Astrocyte (in vitro differentiated cells and primary cell): Measurements from ENCODE around the gene FAM219A. TPM values are rescaled to one million over a fixed set of nuclear protein-coding genes. Genes with fewer than 3 reads are reported as not detected.

Experiments
- DNase-seq: peaks from one replicate; pipeline ENCODE4 v3.0.0-alpha.2; 2010; ENCODE audit warnings: low read depth
- FAIRE-seq: peaks from 2 replicates; lab custom pipeline; 2011; peaks lifted over from hg19 to GRCh38; lab: Jason Lieb, UNC
- H2AFZ ChIP-seq: 2 replicates; pipeline ENCODE4 v1.6.0; 2012; ENCODE audit warnings: low read depth, low read length, inconsistent platforms
- H3K27ac ChIP-seq: 2 replicates; pipeline ENCODE4 v1.5.1; 2011; ENCODE audit warnings: low read depth, low read length, inconsistent platforms
- H3K27me3 ChIP-seq: 2 replicates; pipeline ENCODE4 v1.6.0; 2011; ENCODE audit warnings: low read length, inconsistent platforms; ENCODE audit not compliant: insufficient read depth
- H3K36me3 ChIP-seq: 2 replicates; pipeline ENCODE4 v1.5.1; 2011; ENCODE audit warnings: low read length, inconsistent platforms; ENCODE audit not compliant: insufficient read depth
- H3K4me1 ChIP-seq: 2 replicates; pipeline ENCODE4 v1.5.1; 2011; ENCODE audit warnings: low read length, inconsistent platforms; ENCODE audit not compliant: insufficient read depth
- H3K4me2 ChIP-seq: 2 replicates; pipeline ENCODE4 v1.6.0; 2012; ENCODE audit warnings: low read length, inconsistent platforms
- H3K4me3 ChIP-seq: 2 replicates; pipeline ENCODE4 v1.5.1; 2011; ENCODE audit warnings: low read depth, mild to moderate bottlenecking, low read length, inconsistent platforms; ENCODE audit not compliant: insufficient read depth
- H3K79me2 ChIP-seq: 2 replicates; pipeline ENCODE4 v1.6.0; 2012; ENCODE audit warnings: mild to moderate bottlenecking, low read length, inconsistent platforms; ENCODE audit not compliant: insufficient read depth
- H3K9ac ChIP-seq: 2 replicates; pipeline ENCODE4 v1.6.0; 2012; ENCODE audit warnings: mild to moderate bottlenecking, low read length, inconsistent platforms
- H3K9me3 ChIP-seq: 2 replicates; pipeline ENCODE4 v1.5.1; 2012; ENCODE audit warnings: low read depth, mild to moderate bottlenecking, low read length, inconsistent platforms; ENCODE audit not compliant: insufficient read depth
- H4K20me1 ChIP-seq: 2 replicates; pipeline ENCODE4 v1.6.0; 2012; ENCODE audit warnings: low read length, inconsistent platforms; ENCODE audit not compliant: insufficient read depth
- H3K27ac Mint-ChIP-seq: one replicate; pipeline ENCODE4 v1.8.0; 2021; ENCODE audit warnings: mild to moderate bottlenecking, mixed read lengths; ENCODE audit not compliant: unreplicated experiment
- H3K27me3 Mint-ChIP-seq: one replicate; pipeline ENCODE4 v1.8.0; 2021; ENCODE audit warnings: low read depth, mixed read lengths; ENCODE audit not compliant: unreplicated experiment
- H3K36me3 Mint-ChIP-seq: one replicate; pipeline ENCODE4 v1.8.0; 2021; ENCODE audit warnings: low read depth, mixed read lengths; ENCODE audit not compliant: unreplicated experiment
- H3K4me1 Mint-ChIP-seq: one replicate; pipeline ENCODE4 v1.8.0; 2021; ENCODE audit warnings: low read depth, mixed read lengths; ENCODE audit not compliant: unreplicated experiment
- H3K4me3 Mint-ChIP-seq: one replicate; pipeline ENCODE4 v1.8.0; 2021; ENCODE audit warnings: mild to moderate bottlenecking, moderate library complexity, mixed read lengths; ENCODE audit not compliant: unreplicated experiment
- H3K9me3 Mint-ChIP-seq: one replicate; pipeline ENCODE4 v1.8.0; 2021; ENCODE audit warnings: mild to moderate bottlenecking, mixed read lengths; ENCODE audit not compliant: unreplicated experiment
- CTCF ChIP-seq: IDR thresholded peaks from 2 replicates; pipeline ENCODE4 v1.5.1; 2011; ENCODE audit warnings: low read depth, mild to moderate bottlenecking, inconsistent platforms, low read length, moderate library complexity; ENCODE audit not compliant: insufficient read depth
- EZH2 ChIP-seq: IDR thresholded peaks from 2 replicates; pipeline ENCODE4 v1.6.1; 2012; ENCODE audit warnings: mild to moderate bottlenecking, low read length, inconsistent platforms; ENCODE audit not compliant: insufficient read depth
- total RNA-seq: library from RNA; stranded (reverse); gene quantifications from 2 replicates; pipeline ENCODE4 v1.2.1, GENCODE V29; 2021

Gene FAM219A
- total RNA-seq, 1 donor from 2014 or later = 63.5 TPM

- H4K20me1 ChIP-seq = no peaks in the 10 kb centered on the region
- TF ChIP-seq CTCF = no peak
- TF ChIP-seq EZH2 = no peak
- Mint-ChIP-seq H3K9me3 (peaks cover 6% of the 10 kb centered on the region), H3K27ac (no peak overlapping the region), H3K27me3 (peaks cover 46% of the 10 kb centered on the region), H3K4me3 (no peak overlapping the region), H3K4me1 (peaks cover 19% of the 10 kb centered on the region), H3K36me3 (peaks cover 4% of the 10 kb centered on the region)
- H3K4me2 ChIP-seq = no peak overlapping the region
- no peak overlapping the region for H3K4me3 ChIP-seq
- H3K9me3 ChIP-seq = no peaks in the 10 kb centered on the region
- H3K27ac ChIP-seq = no peak overlapping the region
- no peaks in the 10 kb centered on the region for H3K36me3 ChIP-seq
- H3K27me3 ChIP-seq = peaks cover 22% of the 10 kb centered on the region
- H2AFZ ChIP-seq = no peak overlapping the region
- H3K9ac ChIP-seq = no peak overlapping the region
- FAIRE-seq (no peak), DNase-seq (no peak)
- H3K79me2 ChIP-seq = no peaks in the 10 kb centered on the region
- peaks cover 14% of the 10 kb centered on the region for H3K4me1 ChIP-seq
Observed at GRCh38 chr9:34503406-34503805, 45.0 kb upstream of the FAM219A start.

- Mint-ChIP-seq H3K27ac (no peak overlapping the region), H3K4me1 (peaks cover 21% of the 10 kb centered on the region), H3K4me3 (no peak overlapping the region), H3K9me3 (peaks cover 6% of the 10 kb centered on the region), H3K36me3 (peaks cover 4% of the 10 kb centered on the region), H3K27me3 (peaks cover 45% of the 10 kb centered on the region)
- Histone ChIP-seq H3K4me2 (peak overlapping the region; percentile 38), H2AFZ (no peak overlapping the region), H3K9me3 (no peaks in the 10 kb centered on the region), H3K4me3 (no peak overlapping the region), H3K79me2 (no peaks in the 10 kb centered on the region), H3K9ac (no peak overlapping the region), H3K27ac (no peak overlapping the region), H4K20me1 (no peaks in the 10 kb centered on the region), H3K4me1 (peaks cover 14% of the 10 kb centered on the region), H3K36me3 (no peaks in the 10 kb centered on the region), H3K27me3 (peaks cover 22% of the 10 kb centered on the region)
- DNase-seq (no peak), FAIRE-seq (no peak)
- TF ChIP-seq CTCF (no peak), EZH2 (no peak)
Observed at GRCh38 chr9:34502891-34503290, 44.5 kb upstream of the FAM219A start.

GRCh38 chr9:34502471-34502870 lies 44.1 kb upstream of the FAM219A start:
- no peaks in the 10 kb centered on the region for H3K9me3 ChIP-seq
- H3K27ac Mint-ChIP-seq = no peak overlapping the region
- H3K4me1 Mint-ChIP-seq = peaks cover 21% of the 10 kb centered on the region
- no peak overlapping the region for H3K4me3 Mint-ChIP-seq
- peaks cover 14% of the 10 kb centered on the region for H3K4me1 ChIP-seq
- no peak for DNase-seq
- H3K36me3 ChIP-seq = no peaks in the 10 kb centered on the region
- no peak overlapping the region for H3K27ac ChIP-seq
- TF ChIP-seq CTCF = no peak
- no peak for TF ChIP-seq EZH2
- no peak overlapping the region for H2AFZ ChIP-seq
- peaks cover 6% of the 10 kb centered on the region for H3K9me3 Mint-ChIP-seq
- peaks cover 45% of the 10 kb centered on the region for H3K27me3 Mint-ChIP-seq
- H3K36me3 Mint-ChIP-seq = peaks cover 4% of the 10 kb centered on the region
- peak overlapping the region; percentile 38 for H3K4me2 ChIP-seq
- H4K20me1 ChIP-seq = no peaks in the 10 kb centered on the region
- no peak overlapping the region for H3K4me3 ChIP-seq
- no peaks in the 10 kb centered on the region for H3K79me2 ChIP-seq
- peaks cover 24% of the 10 kb centered on the region for H3K27me3 ChIP-seq
- FAIRE-seq = no peak
- no peak overlapping the region for H3K9ac ChIP-seq
